ACC112 (cell line): ENCODE data around the gene MAGOH.

Experiments
- H2AFZ ChIP-seq: fragments of 200-600 bp; sonication (generic); one replicate; pipeline ENCODE4 v1.6.0; 2017; ENCODE audit warnings: antibody characterized with exemption, low read length; ENCODE audit not compliant: unreplicated experiment
- H3K27ac ChIP-seq: fragments of 200-600 bp; sonication (generic); 2 replicates; pipeline ENCODE4 v1.5.1; 2014; ENCODE audit warnings: low read depth, mild to moderate bottlenecking, antibody characterized with exemption, low read length, moderate library complexity
- H3K27me3 ChIP-seq: fragments of 200-600 bp; sonication (generic); 2 replicates; pipeline ENCODE4 v1.6.1; 2014; ENCODE audit warnings: mild to moderate bottlenecking, antibody characterized with exemption, low read length, moderate library complexity, mixed read lengths; ENCODE audit not compliant: insufficient read depth
- H3K36me3 ChIP-seq: fragments of 200-600 bp; sonication (generic); 2 replicates; pipeline ENCODE4 v1.6.1; 2016; ENCODE audit warnings: mild to moderate bottlenecking, antibody characterized with exemption, low read length, moderate library complexity, mixed read lengths; ENCODE audit not compliant: insufficient read depth
- H3K4me1 ChIP-seq: fragments of 200-600 bp; sonication (generic); one replicate; pipeline ENCODE4 v1.6.1; 2016; ENCODE audit warnings: low read length, mixed read lengths; ENCODE audit not compliant: insufficient read depth, unreplicated experiment, control insufficient read depth
- H3K4me3 ChIP-seq: fragments of 200-600 bp; sonication (generic); 2 replicates; pipeline ENCODE4 v1.5.1; 2014; ENCODE audit warnings: mild to moderate bottlenecking, low read depth, low read length
- H3K79me2 ChIP-seq: fragments of 200-600 bp; sonication (generic); one replicate; pipeline ENCODE4 v1.6.0; 2016; ENCODE audit warnings: low read length; ENCODE audit not compliant: control insufficient read depth, unreplicated experiment, insufficient read depth

MAGOH gene

DNA sequence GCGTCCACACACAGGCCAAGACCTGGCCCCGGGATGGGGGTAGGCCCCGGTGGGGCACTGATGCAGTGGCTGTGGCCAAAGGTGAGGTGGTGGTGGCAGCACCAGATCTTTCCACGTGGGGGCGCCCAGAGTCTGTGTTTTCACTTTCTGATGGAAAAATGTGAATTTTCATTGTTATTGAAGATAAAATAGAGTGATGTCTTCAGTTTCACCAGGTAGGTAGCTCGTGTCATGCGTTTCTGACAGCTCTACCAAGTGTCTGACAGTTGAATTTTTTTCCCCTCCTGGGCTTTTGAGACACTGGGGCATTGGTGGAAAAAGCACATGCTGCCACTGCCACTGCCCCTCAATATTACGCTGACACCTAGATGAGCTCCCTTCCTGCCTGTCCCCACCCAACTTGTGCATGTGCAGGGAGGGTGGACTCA lies 40.0 kb upstream of the MAGOH start:
- Histone ChIP-seq H3K27me3 (no peaks in the 10 kb centered on the region), H3K27ac (no peak overlapping the region), H3K36me3 (no peaks in the 10 kb centered on the region)

DNA sequence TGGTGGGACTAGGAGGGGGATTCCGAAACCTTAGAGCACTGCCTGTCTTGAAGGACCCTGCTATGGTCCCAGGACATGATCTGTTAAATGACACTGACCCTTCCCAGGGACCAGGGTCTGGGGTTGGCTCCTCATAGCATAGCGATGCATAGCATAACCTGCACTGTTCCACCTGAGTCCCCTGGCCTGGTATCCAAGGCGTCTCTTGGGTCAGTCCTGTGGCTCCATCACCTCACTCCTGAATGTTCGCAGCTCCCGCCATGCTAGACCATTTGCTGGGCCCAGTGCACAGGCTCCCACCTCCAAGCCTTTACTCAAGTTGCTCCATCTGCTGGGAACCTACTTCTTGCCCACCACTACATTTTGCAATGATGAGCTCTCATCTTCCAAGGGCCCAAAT lies 39.0 kb upstream of the MAGOH start:
- no peaks in the 10 kb centered on the region for H3K36me3 ChIP-seq

More for the DNA sequence above, 40.0 kb upstream of the MAGOH start:
- no peaks in the 10 kb centered on the region for H3K4me1 ChIP-seq
- no peak overlapping the region for H3K4me3 ChIP-seq
- H2AFZ ChIP-seq: no peak overlapping the region
- no peaks in the 10 kb centered on the region for H3K79me2 ChIP-seq

GRCh38 chr1:53276902-53277281 lies 38.6 kb upstream of the MAGOH start:
- H3K4me3 ChIP-seq: no peak overlapping the region
- no peak overlapping the region for H3K27ac ChIP-seq
- no peaks in the 10 kb centered on the region for H3K27me3 ChIP-seq
- H3K36me3 ChIP-seq: no peaks in the 10 kb centered on the region
- H3K4me1 ChIP-seq: no peaks in the 10 kb centered on the region
- H2AFZ ChIP-seq: no peak overlapping the region
- H3K79me2 ChIP-seq: no peaks in the 10 kb centered on the region

More for the DNA sequence above, 39.0 kb upstream of the MAGOH start:
- Histone ChIP-seq H3K27ac (no peak overlapping the region), H3K4me3 (no peak overlapping the region), H3K4me1 (no peaks in the 10 kb centered on the region), H3K79me2 (no peaks in the 10 kb centered on the region), H2AFZ (no peak overlapping the region), H3K27me3 (no peaks in the 10 kb centered on the region)

DNA sequence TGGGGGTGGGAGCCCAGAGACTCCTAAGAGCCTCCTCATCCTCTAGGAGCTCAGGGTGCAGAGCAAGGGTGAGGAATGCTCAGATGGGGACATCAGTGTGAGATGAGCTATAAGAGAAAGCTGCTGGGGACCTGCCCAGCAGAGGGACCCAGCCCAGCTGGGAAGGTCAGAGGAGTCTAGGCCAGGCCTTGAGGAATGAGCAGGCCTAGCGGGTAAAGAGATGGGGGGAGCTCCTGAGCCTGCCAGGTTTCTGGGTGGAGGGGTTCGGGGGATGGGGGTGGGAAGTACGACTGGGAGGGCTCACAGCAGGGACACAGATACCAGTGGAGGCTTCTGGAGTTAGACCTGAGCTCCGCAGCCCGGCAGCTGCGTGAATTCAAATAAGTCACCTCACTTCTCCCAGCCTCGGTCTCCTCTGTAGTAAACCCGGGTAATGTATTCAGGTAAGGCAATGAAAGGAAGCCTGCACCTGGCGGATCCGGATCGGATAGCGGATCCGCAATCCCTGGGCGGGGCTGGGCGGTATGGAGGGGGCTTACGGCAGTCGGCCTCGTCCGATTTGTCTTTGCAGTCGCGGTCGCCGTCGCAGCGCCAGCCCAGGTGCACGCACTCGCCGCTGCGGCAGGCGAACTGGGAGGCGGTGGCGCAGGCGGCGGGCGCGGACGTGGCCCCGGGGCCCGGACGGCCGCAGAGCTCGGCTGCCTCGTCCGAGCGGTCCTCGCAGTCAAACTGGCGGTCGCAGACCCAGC lies 38.0 kb upstream of the MAGOH start:
- H3K4me3 ChIP-seq: no peak overlapping the region
- no peaks in the 10 kb centered on the region for H3K4me1 ChIP-seq
- peaks cover 1% of the 10 kb centered on the region; the same call in 1 of the 2 replicates for H3K36me3 ChIP-seq
- H3K27ac ChIP-seq: no peak overlapping the region
- no peaks in the 10 kb centered on the region for H3K79me2 ChIP-seq
- no peak overlapping the region for H2AFZ ChIP-seq
- H3K27me3 ChIP-seq: no peaks in the 10 kb centered on the region

DNA sequence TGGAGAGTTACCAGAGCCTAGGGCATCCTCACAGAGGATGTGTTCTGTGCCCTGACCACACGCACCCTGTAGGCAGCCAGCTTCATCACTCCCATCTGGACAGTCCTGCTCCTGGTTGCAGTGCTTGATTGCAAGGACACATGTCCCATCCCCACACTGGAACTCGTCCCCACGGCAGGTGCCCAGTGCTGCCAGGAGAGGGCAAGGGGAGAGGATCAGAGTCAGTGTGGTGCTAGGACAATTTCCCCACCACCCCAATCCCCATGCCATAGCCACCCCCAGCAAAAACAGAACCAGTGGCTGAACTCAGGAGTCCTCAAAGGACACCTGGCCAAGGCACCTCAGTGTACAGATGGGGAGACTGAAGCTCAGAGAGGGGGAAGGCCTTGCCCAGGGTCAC lies 37.2 kb upstream of the MAGOH start:
- Histone ChIP-seq H3K27me3 (no peaks in the 10 kb centered on the region), H2AFZ (no peak overlapping the region), H3K27ac (no peak overlapping the region), H3K79me2 (no peaks in the 10 kb centered on the region), H3K36me3 (peaks cover 4% of the 10 kb centered on the region; the same call in 1 of the 2 replicates), H3K4me1 (no peaks in the 10 kb centered on the region), H3K4me3 (no peak overlapping the region)

- H3K4me1 ChIP-seq: no peaks in the 10 kb centered on the region
- no peaks in the 10 kb centered on the region for H3K27me3 ChIP-seq
- no peak overlapping the region for H2AFZ ChIP-seq
- H3K4me3 ChIP-seq: no peak overlapping the region
- H3K36me3 ChIP-seq: peaks cover 4% of the 10 kb centered on the region; the same call in 1 of the 2 replicates
- H3K27ac ChIP-seq: no peak overlapping the region
- no peaks in the 10 kb centered on the region for H3K79me2 ChIP-seq
Observed at GRCh38 chr1:53274541-53275185, 36.3 kb upstream of the MAGOH start.

DNA sequence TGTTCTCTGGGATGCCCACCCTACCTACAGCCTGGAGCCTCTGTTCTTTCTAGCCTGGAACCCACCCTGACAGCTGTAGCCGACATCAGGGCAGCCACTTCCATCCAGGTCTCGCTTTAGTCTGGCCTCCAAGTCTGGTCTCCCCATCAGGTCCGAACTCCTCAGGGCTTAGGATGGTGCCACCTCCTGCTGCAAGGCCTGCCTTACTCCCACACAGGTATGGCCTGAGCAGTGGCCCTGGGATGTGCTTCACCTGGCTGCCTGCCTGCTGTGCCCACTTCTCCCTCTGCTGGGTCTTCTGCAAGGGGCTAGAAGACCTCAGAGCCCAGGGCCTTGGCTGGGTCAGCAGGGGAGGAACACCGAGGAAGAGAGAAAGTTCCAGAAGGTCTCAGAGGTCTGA lies 35.7 kb upstream of the MAGOH start:
- Histone ChIP-seq H3K4me1 (no peaks in the 10 kb centered on the region), H2AFZ (no peak overlapping the region), H3K36me3 (peaks cover 4% of the 10 kb centered on the region; the same call in 1 of the 2 replicates), H3K27me3 (no peaks in the 10 kb centered on the region), H3K79me2 (no peaks in the 10 kb centered on the region), H3K4me3 (no peak overlapping the region), H3K27ac (no peak overlapping the region)

DNA sequence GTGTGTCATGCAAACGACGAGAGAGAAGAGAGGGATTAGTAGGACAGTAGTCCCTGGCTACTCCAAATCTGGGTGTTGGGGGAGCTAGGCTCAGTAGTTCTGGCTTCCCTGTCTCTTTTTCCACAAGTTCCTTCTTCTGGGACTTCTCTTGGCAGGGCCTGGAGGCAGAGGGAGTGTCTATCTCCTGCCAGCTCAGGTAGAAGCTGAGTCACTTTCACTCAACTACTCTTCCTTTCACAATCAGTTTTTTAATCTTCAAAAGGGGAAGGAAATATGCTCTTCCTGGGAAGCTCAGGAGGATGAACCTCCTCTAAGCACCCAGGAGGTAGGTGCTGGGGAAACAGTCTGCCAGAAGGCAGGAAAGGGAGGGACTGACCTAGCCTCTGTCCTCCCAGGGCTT lies 35.2 kb upstream of the MAGOH start:
- no peaks in the 10 kb centered on the region for H3K79me2 ChIP-seq
- H3K4me3 ChIP-seq: no peak overlapping the region
- H2AFZ ChIP-seq: no peak overlapping the region
- H3K27ac ChIP-seq: no peak overlapping the region
- no peaks in the 10 kb centered on the region for H3K27me3 ChIP-seq
- no peaks in the 10 kb centered on the region for H3K4me1 ChIP-seq
- H3K36me3 ChIP-seq: peaks cover 4% of the 10 kb centered on the region; the same call in 1 of the 2 replicates

- Histone ChIP-seq H3K27ac (no peak overlapping the region), H3K79me2 (no peaks in the 10 kb centered on the region), H3K4me1 (no peaks in the 10 kb centered on the region), H3K4me3 (no peak overlapping the region), H3K27me3 (no peaks in the 10 kb centered on the region), H2AFZ (no peak overlapping the region), H3K36me3 (peaks cover 4% of the 10 kb centered on the region; the same call in 1 of the 2 replicates)
Observed at GRCh38 chr1:53272349-53272748, 34.0 kb upstream of the MAGOH start.

DNA sequence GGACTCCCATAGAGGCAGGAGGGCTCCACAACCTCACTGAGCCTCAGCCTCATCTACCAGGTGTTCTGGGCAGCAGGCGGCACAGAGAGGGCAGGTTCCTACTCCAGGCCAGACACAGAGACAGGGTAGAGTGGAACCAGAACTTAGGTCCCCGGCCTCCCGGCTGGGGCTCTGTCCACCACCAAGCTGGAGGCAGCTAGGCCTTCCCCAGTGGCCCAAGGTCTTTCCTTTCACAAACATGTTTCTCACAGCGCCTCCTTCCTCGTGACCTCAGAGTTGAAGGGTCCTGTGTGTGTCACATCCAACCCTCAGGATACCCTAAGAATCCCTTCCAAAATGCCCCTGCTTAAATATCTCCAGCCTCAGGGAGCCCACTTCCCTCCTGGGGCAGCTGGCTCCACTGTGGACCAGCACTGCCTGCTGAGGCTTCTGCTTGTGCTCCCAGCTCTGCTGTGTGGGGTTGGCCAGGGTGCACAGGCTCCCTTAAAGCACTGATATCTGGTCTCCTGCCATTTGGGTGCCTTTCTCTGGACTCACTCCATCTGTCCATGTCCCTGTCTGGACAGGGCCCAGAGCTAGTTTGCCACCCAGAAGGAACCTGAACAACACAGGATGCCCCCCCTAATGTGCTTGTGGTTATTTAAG lies 33.2 kb upstream of the MAGOH start:
- no peak overlapping the region for H3K27ac ChIP-seq
- H3K4me3 ChIP-seq: no peak overlapping the region
- H3K4me1 ChIP-seq: no peaks in the 10 kb centered on the region
- no peak overlapping the region for H2AFZ ChIP-seq
- no peaks in the 10 kb centered on the region for H3K79me2 ChIP-seq
- H3K27me3 ChIP-seq: no peaks in the 10 kb centered on the region
- peaks cover 4% of the 10 kb centered on the region; the same call in 1 of the 2 replicates for H3K36me3 ChIP-seq
